ENCODE measurements around the gene RPGRIP1L. TPM values are rescaled to one million over a fixed set of nuclear protein-coding genes. Genes with fewer than 3 reads are reported as not detected.

RPGRIP1L gene
- total RNA-seq, 1 experiment from 2014 or later: 9.8 TPM

- Mint-ChIP-seq H3K27me3 (ENCODE audit: low read depth) (no peaks in the 10 kb centered on the region; the same call in 1 of the 2 replicates), H3K9me3 (peaks cover 28% of the 10 kb centered on the region), H3K36me3 (peaks cover 9% of the 10 kb centered on the region; the same call in 1 of the 2 replicates), H3K4me1 (peaks cover 46% of the 10 kb centered on the region), H3K27ac (no peak overlapping the region), H3K4me3 (no peak overlapping the region)
- CTCF ChIA-PET: no interaction called here
- no peak for DNase-seq (ENCODE audit: low spot score)
- TF ChIP-seq IRF2 (CRISPR knock-in tag; IDR thresholded peaks at IDR 0.05; ENCODE audit: borderline replicate concordance, low read depth): no peak
- no peak for TF ChIP-seq HMGXB4 (CRISPR knock-in tag; IDR thresholded peaks at IDR 0.05)
- no peak for TF ChIP-seq TP53 (CRISPR knock-in tag; IDR thresholded peaks at IDR 0.05)
- TF ChIP-seq JUN (CRISPR knock-in tag; IDR thresholded peaks at IDR 0.05): no peak
- TF ChIP-seq ETV6 (CRISPR knock-in tag; IDR thresholded peaks at IDR 0.05): no peak
- TF ChIP-seq GRHL2 (CRISPR knock-in tag; IDR thresholded peaks at IDR 0.05; ENCODE audit: insufficient replicate concordance, severe bottlenecking): no peak
- no peak for TF ChIP-seq OVOL2 (CRISPR knock-in tag; IDR thresholded peaks at IDR 0.05; ENCODE audit: borderline replicate concordance)
- no peak for TF ChIP-seq HMGA2 (CRISPR knock-in tag; IDR thresholded peaks at IDR 0.05)
- TF ChIP-seq RORB (CRISPR knock-in tag; IDR thresholded peaks at IDR 0.05): no peak
- TF ChIP-seq AFF4 (CRISPR knock-in tag; IDR thresholded peaks at IDR 0.05; ENCODE audit: borderline replicate concordance): no peak
- TF ChIP-seq E2F5 (CRISPR knock-in tag; IDR thresholded peaks at IDR 0.05): no peak
- no peak for TF ChIP-seq ATF1 (CRISPR knock-in tag; IDR thresholded peaks at IDR 0.05)
- TF ChIP-seq ATF2 (CRISPR knock-in tag; IDR thresholded peaks at IDR 0.05; ENCODE audit: borderline replicate concordance, low read depth): no peak
- POLR2A ChIA-PET: no interaction called here
- ATAC-seq: no peak
Observed at GRCh38 chr16:53565296-53565863, 138.3 kb downstream of the RPGRIP1L start.

- ATAC-seq (no peak), DNase-seq (ENCODE audit: low spot score) (no peak)
- H3K27me3 Mint-ChIP-seq (ENCODE audit: low read depth): no peaks in the 10 kb centered on the region; the same call in 1 of the 2 replicates
- peaks cover 17% of the 10 kb centered on the region for H3K9me3 Mint-ChIP-seq
- H3K4me1 Mint-ChIP-seq: peaks cover 59% of the 10 kb centered on the region
- no peak overlapping the region; the same call in 1 of the 2 replicates for H3K27ac Mint-ChIP-seq
- POLR2A ChIA-PET: no interaction called here
- no peak overlapping the region for H3K4me3 Mint-ChIP-seq
- H3K36me3 Mint-ChIP-seq: peaks cover 9% of the 10 kb centered on the region; the same call in 1 of the 2 replicates
- TF ChIP-seq CREM (CRISPR knock-in tag; IDR thresholded peaks at IDR 0.05) (no peak), ERG (CRISPR knock-in tag; IDR thresholded peaks at IDR 0.05) (no peak), ZNF121 (CRISPR knock-in tag; IDR thresholded peaks at IDR 0.05) (no peak), ZNF671 (CRISPR knock-in tag; IDR thresholded peaks at IDR 0.05) (no peak), HMGXB4 (CRISPR knock-in tag; IDR thresholded peaks at IDR 0.05) (no peak), KAT7 (CRISPR knock-in tag; IDR thresholded peaks at IDR 0.05; ENCODE audit: borderline replicate concordance) (no peak), GTF2I (CRISPR knock-in tag; conservative IDR thresholded peaks at IDR 0.05) (no peak)
- CTCF ChIA-PET: no interaction called here
Observed at GRCh38 chr16:53563426-53563825, 140.2 kb downstream of the RPGRIP1L start.

Measured in WTC11 (cell line).